ENCODE data around the gene ZBTB20.

The ZBTB20 gene

GRCh38 chr3:114879059-114880031 lies 267.7 kb downstream of the ZBTB20 start:
- Histone ChIP-seq H3K27ac (ENCODE audit: low read depth, low read length) (no peak overlapping the region), H3K36me3 (ENCODE audit: insufficient read depth, low read length) (no peaks in the 10 kb centered on the region), H3K9ac (ENCODE audit: low read depth, low read length) (no peak overlapping the region), H3K4me1 (ENCODE audit: insufficient read depth, low read length) (peaks cover 20% of the 10 kb centered on the region), H3K9me3 (ENCODE audit: insufficient read depth, low read depth, low read length) (no peaks in the 10 kb centered on the region), H3K27me3 (ENCODE audit: insufficient read depth, low read length) (no peaks in the 10 kb centered on the region), H3K4me3 (ENCODE audit: low read length) (no peak overlapping the region)
- 90% methylated on average over 5 of the region's 8 CpGs for WGBS

- H3K27me3 ChIP-seq (ENCODE audit: insufficient read depth, low read length), result no peaks in the 10 kb centered on the region
- peaks cover 20% of the 10 kb centered on the region for H3K4me1 ChIP-seq (ENCODE audit: insufficient read depth, low read length)
- 68% methylated on average over 5 of the region's 5 CpGs for WGBS
- H3K9me3 ChIP-seq (ENCODE audit: insufficient read depth, low read depth, low read length), result no peaks in the 10 kb centered on the region
- H3K9ac ChIP-seq (ENCODE audit: low read depth, low read length), result no peak overlapping the region
- no peak overlapping the region; the same call in 1 of the 2 replicates for H3K4me3 ChIP-seq (ENCODE audit: low read length)
- no peaks in the 10 kb centered on the region for H3K36me3 ChIP-seq (ENCODE audit: insufficient read depth, low read length)
- peak overlapping the region; percentile 6 for H3K27ac ChIP-seq (ENCODE audit: low read depth, low read length)
Measured at GRCh38 chr3:114878114-114878839, 268.8 kb downstream of the ZBTB20 start.

GRCh38 chr3:114877378-114878113 lies 269.5 kb downstream of the ZBTB20 start:
- H3K9ac ChIP-seq (ENCODE audit: low read depth, low read length), result no peak overlapping the region
- H3K4me1 ChIP-seq (ENCODE audit: insufficient read depth, low read length), result peaks cover 20% of the 10 kb centered on the region
- no peaks in the 10 kb centered on the region for H3K36me3 ChIP-seq (ENCODE audit: insufficient read depth, low read length)
- H3K27ac ChIP-seq (ENCODE audit: low read depth, low read length), result peak overlapping the region; percentile 6; the same call in 1 of the 2 replicates
- WGBS, result 100% methylated on average over 1 of the region's 2 CpGs
- no peaks in the 10 kb centered on the region for H3K9me3 ChIP-seq (ENCODE audit: insufficient read depth, low read depth, low read length)
- H3K4me3 ChIP-seq (ENCODE audit: low read length), result no peak overlapping the region; the same call in 1 of the 2 replicates
- no peaks in the 10 kb centered on the region for H3K27me3 ChIP-seq (ENCODE audit: insufficient read depth, low read length)

GRCh38 chr3:114874522-114874971 lies 272.5 kb downstream of the ZBTB20 start:
- no peaks in the 10 kb centered on the region for H3K36me3 ChIP-seq (ENCODE audit: insufficient read depth, low read length)
- H3K9me3 ChIP-seq (ENCODE audit: insufficient read depth, low read depth, low read length), result no peaks in the 10 kb centered on the region
- WGBS, result 86% methylated on average over 3 of the region's 3 CpGs
- no peak overlapping the region for H3K27ac ChIP-seq (ENCODE audit: low read depth, low read length)
- no peak overlapping the region for H3K9ac ChIP-seq (ENCODE audit: low read depth, low read length)
- peaks cover 19% of the 10 kb centered on the region for H3K4me1 ChIP-seq (ENCODE audit: insufficient read depth, low read length)
- H3K27me3 ChIP-seq (ENCODE audit: insufficient read depth, low read length), result no peaks in the 10 kb centered on the region
- no peak overlapping the region for H3K4me3 ChIP-seq (ENCODE audit: low read length)

- no peaks in the 10 kb centered on the region for H3K9me3 ChIP-seq (ENCODE audit: insufficient read depth, low read depth, low read length)
- H3K36me3 ChIP-seq (ENCODE audit: insufficient read depth, low read length), result no peaks in the 10 kb centered on the region
- H3K4me1 ChIP-seq (ENCODE audit: insufficient read depth, low read length), result peaks cover 10% of the 10 kb centered on the region
- no peak overlapping the region for H3K27ac ChIP-seq (ENCODE audit: low read depth, low read length)
- no peak overlapping the region for H3K9ac ChIP-seq (ENCODE audit: low read depth, low read length)
- no peaks in the 10 kb centered on the region for H3K27me3 ChIP-seq (ENCODE audit: insufficient read depth, low read length)
- WGBS, result 85% methylated on average over 1 of the region's 1 CpG
- H3K4me3 ChIP-seq (ENCODE audit: low read length), result no peak overlapping the region
Measured at GRCh38 chr3:114873591-114873990, 273.5 kb downstream of the ZBTB20 start.

GRCh38 chr3:114872588-114872987 lies 274.5 kb downstream of the ZBTB20 start:
- Histone ChIP-seq H3K27ac (ENCODE audit: low read depth, low read length) (no peak overlapping the region), H3K9me3 (ENCODE audit: insufficient read depth, low read depth, low read length) (no peaks in the 10 kb centered on the region), H3K4me3 (ENCODE audit: low read length) (no peak overlapping the region), H3K27me3 (ENCODE audit: insufficient read depth, low read length) (no peaks in the 10 kb centered on the region), H3K36me3 (ENCODE audit: insufficient read depth, low read length) (no peaks in the 10 kb centered on the region), H3K9ac (ENCODE audit: low read depth, low read length) (no peak overlapping the region), H3K4me1 (ENCODE audit: insufficient read depth, low read length) (no peaks in the 10 kb centered on the region)
- WGBS, result 96% methylated on average over 1 of the region's 1 CpG

- Histone ChIP-seq H3K36me3 (ENCODE audit: insufficient read depth, low read length) (no peaks in the 10 kb centered on the region), H3K27ac (ENCODE audit: low read depth, low read length) (no peak overlapping the region), H3K9ac (ENCODE audit: low read depth, low read length) (no peak overlapping the region), H3K9me3 (ENCODE audit: insufficient read depth, low read depth, low read length) (no peaks in the 10 kb centered on the region), H3K4me3 (ENCODE audit: low read length) (no peak overlapping the region), H3K27me3 (ENCODE audit: insufficient read depth, low read length) (no peaks in the 10 kb centered on the region), H3K4me1 (ENCODE audit: insufficient read depth, low read length) (no peaks in the 10 kb centered on the region)
- 100% methylated on average over 1 of the region's 1 CpG for WGBS
Measured at GRCh38 chr3:114872050-114872449, 275.0 kb downstream of the ZBTB20 start.

- no peak overlapping the region for H3K4me3 ChIP-seq (ENCODE audit: low read length)
- H3K27ac ChIP-seq (ENCODE audit: low read depth, low read length), result no peak overlapping the region
- H3K9me3 ChIP-seq (ENCODE audit: insufficient read depth, low read depth, low read length), result no peaks in the 10 kb centered on the region
- over 99% methylated on average over 4 of the region's 4 CpGs for WGBS
- no peaks in the 10 kb centered on the region for H3K27me3 ChIP-seq (ENCODE audit: insufficient read depth, low read length)
- H3K4me1 ChIP-seq (ENCODE audit: insufficient read depth, low read length), result no peaks in the 10 kb centered on the region
- H3K9ac ChIP-seq (ENCODE audit: low read depth, low read length), result no peak overlapping the region
- no peaks in the 10 kb centered on the region for H3K36me3 ChIP-seq (ENCODE audit: insufficient read depth, low read length)
Measured at GRCh38 chr3:114867835-114868503, 279.1 kb downstream of the ZBTB20 start.

- Histone ChIP-seq H3K9ac (ENCODE audit: low read depth, low read length) (no peak overlapping the region), H3K9me3 (ENCODE audit: insufficient read depth, low read depth, low read length) (no peaks in the 10 kb centered on the region), H3K27me3 (ENCODE audit: insufficient read depth, low read length) (no peaks in the 10 kb centered on the region), H3K4me3 (ENCODE audit: low read length) (no peak overlapping the region), H3K36me3 (ENCODE audit: insufficient read depth, low read length) (no peaks in the 10 kb centered on the region), H3K27ac (ENCODE audit: low read depth, low read length) (no peak overlapping the region), H3K4me1 (ENCODE audit: insufficient read depth, low read length) (no peaks in the 10 kb centered on the region)
- WGBS, result 96% methylated on average over 6 of the region's 6 CpGs
Measured at GRCh38 chr3:114867359-114867758, 279.7 kb downstream of the ZBTB20 start.

- Histone ChIP-seq H3K4me1 (ENCODE audit: insufficient read depth, low read length) (no peaks in the 10 kb centered on the region), H3K9me3 (ENCODE audit: insufficient read depth, low read depth, low read length) (no peaks in the 10 kb centered on the region), H3K27me3 (ENCODE audit: insufficient read depth, low read length) (no peaks in the 10 kb centered on the region), H3K4me3 (ENCODE audit: low read length) (no peak overlapping the region), H3K27ac (ENCODE audit: low read depth, low read length) (no peak overlapping the region), H3K36me3 (ENCODE audit: insufficient read depth, low read length) (no peaks in the 10 kb centered on the region), H3K9ac (ENCODE audit: low read depth, low read length) (no peak overlapping the region)
Measured at GRCh38 chr3:114866430-114866829, 280.7 kb downstream of the ZBTB20 start.
